ENCODE measurements around the gene KIF3C.
A peak's percentile ranks its signal among the peaks of the same experiment; 100 is the strongest.
"Not testable (repeated sequence)": the region's sequence is repeated elsewhere in the genome, so short reads cannot be mapped to it uniquely, and the experiment has no call there.

Gene KIF3C

DNA sequence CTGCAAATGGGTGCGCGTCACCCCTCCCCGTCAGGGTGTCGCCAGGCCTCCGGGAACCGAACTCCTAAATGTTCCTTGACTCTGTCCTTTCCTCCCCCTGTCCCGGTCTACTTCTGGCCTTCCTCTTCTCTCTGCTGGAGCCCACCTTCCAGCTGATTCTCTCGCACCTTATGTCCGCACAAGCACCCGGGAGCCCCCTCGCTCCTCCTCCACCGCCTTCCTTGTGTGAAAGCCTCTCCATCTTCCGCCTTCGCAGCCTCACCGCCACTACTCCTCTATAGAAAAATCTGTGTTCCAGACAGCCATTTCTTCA lies 627 bp upstream of the KIF3C start:
- peaks cover 11% of the 10 kb centered on the region for H3K4me1 Mint-ChIP-seq (ENCODE audit: low read depth)
- H3K27me3 Mint-ChIP-seq = no peaks in the 10 kb centered on the region
- no peaks in the 10 kb centered on the region for H3K9me3 Mint-ChIP-seq (ENCODE audit: low read depth)
- H3K27ac Mint-ChIP-seq = peak overlapping the region; percentile 46
- no peaks in the 10 kb centered on the region for H3K36me3 Mint-ChIP-seq
- peak overlapping the region; percentile 86 for H3K4me3 Mint-ChIP-seq

DNA sequence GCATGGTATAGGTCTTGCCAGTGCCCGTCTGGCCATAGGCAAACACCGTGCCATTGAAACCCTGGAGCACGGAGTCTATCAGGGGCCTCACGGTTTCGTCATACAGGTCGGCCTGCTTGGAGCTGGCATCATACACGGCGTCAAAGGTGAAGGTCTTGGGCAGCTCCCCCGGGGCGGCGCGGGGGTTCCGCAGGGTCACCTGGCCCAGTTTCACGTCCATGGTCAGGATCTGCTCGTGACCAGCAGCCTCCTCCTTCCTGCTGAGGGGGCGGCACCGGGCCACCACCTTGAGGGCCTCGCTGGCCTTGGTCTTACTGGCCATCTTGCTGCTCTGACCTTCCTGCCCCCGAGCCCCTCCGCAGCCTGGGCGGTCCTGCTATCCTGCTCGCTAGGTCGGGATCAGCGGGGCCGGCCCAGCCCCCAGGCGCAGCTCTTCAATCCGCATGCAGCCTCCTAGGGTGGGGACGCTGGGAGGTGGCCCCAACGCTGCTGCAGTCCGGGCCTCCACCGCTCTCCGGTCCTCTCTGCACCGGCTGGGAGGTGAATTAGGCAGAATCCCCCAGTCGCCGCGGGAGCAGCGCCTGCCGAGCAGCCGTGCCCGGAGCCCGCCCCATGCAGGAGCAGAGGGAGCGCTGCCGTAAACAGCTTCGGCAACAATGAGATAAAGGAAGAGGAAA lies 563 bp downstream of the KIF3C start:
- H3K9me3 Mint-ChIP-seq (ENCODE audit: low read depth) = no peaks in the 10 kb centered on the region
- peak overlapping the region; percentile 85 for H3K4me3 Mint-ChIP-seq
- H3K36me3 Mint-ChIP-seq = no peaks in the 10 kb centered on the region
- H3K27me3 Mint-ChIP-seq = no peaks in the 10 kb centered on the region
- no peak overlapping the region for H3K27ac Mint-ChIP-seq
- H3K4me1 Mint-ChIP-seq (ENCODE audit: low read depth) = peaks cover 15% of the 10 kb centered on the region

DNA sequence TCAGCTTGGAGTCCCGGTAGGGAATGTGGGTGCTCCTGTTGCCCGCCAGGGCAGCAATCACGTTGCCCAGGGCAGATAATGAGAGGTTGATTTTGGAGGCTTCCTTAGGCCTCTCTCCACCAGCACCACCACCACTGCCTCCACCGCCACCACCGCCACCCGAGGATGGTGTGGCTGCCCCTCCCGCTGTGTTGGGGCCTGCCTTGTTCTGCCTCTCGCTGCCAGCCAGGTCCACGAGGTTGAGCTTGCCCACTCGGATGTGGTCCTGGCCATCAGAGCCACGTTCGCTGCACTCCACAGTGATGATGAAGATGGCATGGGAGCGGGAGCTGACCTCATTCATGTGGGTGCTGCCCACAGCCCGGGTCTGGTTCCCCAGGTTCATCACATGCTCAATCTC lies 1.3 kb downstream of the KIF3C start:
- no peaks in the 10 kb centered on the region for H3K9me3 Mint-ChIP-seq (ENCODE audit: low read depth)
- no peaks in the 10 kb centered on the region for H3K27me3 Mint-ChIP-seq
- H3K27ac Mint-ChIP-seq = no peak overlapping the region
- H3K36me3 Mint-ChIP-seq = no peaks in the 10 kb centered on the region
- peak overlapping the region; percentile 85 for H3K4me3 Mint-ChIP-seq
- H3K4me1 Mint-ChIP-seq (ENCODE audit: low read depth) = peaks cover 15% of the 10 kb centered on the region

GRCh38 chr2:25980076-25980887 lies 2.0 kb downstream of the KIF3C start:
- Mint-ChIP-seq H3K36me3 (no peaks in the 10 kb centered on the region), H3K27ac (no peak overlapping the region), H3K4me3 (no peak overlapping the region), H3K4me1 (ENCODE audit: low read depth) (peaks cover 15% of the 10 kb centered on the region), H3K27me3 (no peaks in the 10 kb centered on the region), H3K9me3 (ENCODE audit: low read depth) (no peaks in the 10 kb centered on the region)

DNA sequence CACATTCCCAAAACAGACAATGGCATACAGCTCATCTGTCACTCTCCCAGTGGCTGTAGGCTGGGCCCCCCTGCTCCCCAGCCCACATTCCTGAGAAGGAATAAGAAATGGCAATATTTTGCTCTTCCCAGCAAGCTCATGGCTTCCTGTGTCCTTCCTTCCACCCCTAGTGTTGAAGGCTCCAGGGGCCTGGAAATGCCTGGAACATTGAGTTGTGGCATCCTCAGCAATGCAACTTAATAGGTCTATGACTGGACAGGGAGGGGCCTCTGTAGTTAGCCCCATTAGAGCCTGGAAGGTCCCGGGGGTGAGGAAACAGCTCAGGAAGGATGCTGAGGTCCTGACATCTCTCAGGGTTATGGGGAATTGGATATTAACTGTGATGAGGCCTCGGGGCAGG lies 3.3 kb downstream of the KIF3C start:
- Mint-ChIP-seq H3K36me3 (no peaks in the 10 kb centered on the region), H3K4me3 (no peak overlapping the region)

GRCh38 chr2:25977768-25978167 lies 4.5 kb downstream of the KIF3C start:
- H3K9me3 Mint-ChIP-seq (ENCODE audit: low read depth) = no peaks in the 10 kb centered on the region
- H3K4me1 Mint-ChIP-seq (ENCODE audit: low read depth) = peaks cover 15% of the 10 kb centered on the region
- H3K27me3 Mint-ChIP-seq = no peaks in the 10 kb centered on the region
- H3K36me3 Mint-ChIP-seq = no peaks in the 10 kb centered on the region
- H3K27ac Mint-ChIP-seq = no peak overlapping the region
- no peak overlapping the region for H3K4me3 Mint-ChIP-seq

More for the DNA sequence above, 3.3 kb downstream of the KIF3C start:
- H3K27me3 Mint-ChIP-seq = no peaks in the 10 kb centered on the region
- H3K27ac Mint-ChIP-seq = no peak overlapping the region
- H3K4me1 Mint-ChIP-seq (ENCODE audit: low read depth) = peaks cover 15% of the 10 kb centered on the region
- H3K9me3 Mint-ChIP-seq (ENCODE audit: low read depth) = no peaks in the 10 kb centered on the region

GRCh38 chr2:25976983-25977741 lies 5.1 kb downstream of the KIF3C start:
- no peaks in the 10 kb centered on the region for H3K36me3 Mint-ChIP-seq
- H3K9me3 Mint-ChIP-seq (ENCODE audit: low read depth) = no peaks in the 10 kb centered on the region
- H3K27me3 Mint-ChIP-seq = no peaks in the 10 kb centered on the region
- H3K4me1 Mint-ChIP-seq (ENCODE audit: low read depth) = peaks cover 15% of the 10 kb centered on the region
- no peak overlapping the region for H3K27ac Mint-ChIP-seq
- no peak overlapping the region for H3K4me3 Mint-ChIP-seq

DNA sequence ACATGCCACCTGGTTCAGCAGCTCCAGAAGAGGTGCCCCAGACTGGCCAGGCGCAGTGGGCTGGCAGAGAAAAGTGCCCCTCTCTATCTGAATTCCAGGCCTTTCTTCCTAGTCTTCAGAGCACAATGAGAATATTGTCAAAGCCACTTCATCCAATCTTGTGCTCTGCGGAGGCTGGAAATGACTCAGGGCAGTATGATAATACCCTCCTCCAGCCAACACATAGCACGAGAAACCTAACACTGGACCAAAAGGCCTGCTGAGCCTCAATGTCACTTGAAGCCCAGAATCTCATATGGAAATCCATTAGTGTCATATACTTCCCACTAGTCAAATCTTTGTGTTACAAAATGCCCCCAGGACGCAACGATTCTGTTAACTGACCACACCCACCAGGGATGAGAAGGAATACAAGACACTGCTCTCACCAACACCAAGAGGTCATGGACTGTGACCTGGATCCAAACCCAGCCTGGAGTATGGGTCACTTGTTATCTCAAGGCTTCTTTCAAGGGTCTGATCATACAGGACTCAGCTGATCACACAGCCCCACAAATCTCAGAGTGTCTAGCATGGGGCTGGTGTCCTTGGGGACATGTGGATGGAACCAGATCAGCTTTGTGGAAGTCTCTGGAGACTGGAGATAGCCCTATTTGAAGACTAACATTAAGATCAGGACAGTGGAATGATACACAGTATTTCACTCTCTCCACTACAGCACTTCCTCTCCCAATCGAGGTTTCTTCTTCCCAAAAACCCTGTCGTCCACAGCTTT lies 10.1 kb downstream of the KIF3C start:
- peaks cover 3% of the 10 kb centered on the region for H3K4me1 Mint-ChIP-seq (ENCODE audit: low read depth)
- H3K27me3 Mint-ChIP-seq = no peaks in the 10 kb centered on the region
- H3K27ac Mint-ChIP-seq = no peak overlapping the region
- no peaks in the 10 kb centered on the region for H3K9me3 Mint-ChIP-seq (ENCODE audit: low read depth)
- no peaks in the 10 kb centered on the region for H3K36me3 Mint-ChIP-seq
- H3K4me3 Mint-ChIP-seq = no peak overlapping the region

DNA sequence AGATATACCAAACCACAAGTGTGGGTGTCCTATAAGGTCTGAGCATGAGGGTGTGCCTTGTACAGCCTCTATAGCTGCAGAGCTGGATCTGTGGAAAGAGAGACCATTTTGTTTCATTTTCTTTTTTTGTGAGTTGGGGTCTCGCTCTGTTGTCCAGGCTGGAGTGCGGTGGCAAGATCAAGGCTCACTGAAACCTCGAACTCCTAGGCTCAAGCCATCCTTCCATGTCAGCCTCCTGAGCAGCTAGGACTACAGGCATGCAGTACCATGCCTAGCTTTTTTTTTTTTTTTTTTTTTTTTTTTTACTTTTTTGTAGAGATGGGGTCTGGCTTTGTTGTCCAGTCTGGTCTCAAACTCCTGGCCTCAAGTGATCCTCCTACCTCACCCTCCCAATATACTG lies 10.7 kb downstream of the KIF3C start:
- Mint-ChIP-seq H3K9me3 (ENCODE audit: low read depth) (no peaks in the 10 kb centered on the region), H3K4me3 (no peak overlapping the region), H3K36me3 (no peaks in the 10 kb centered on the region), H3K27me3 (no peaks in the 10 kb centered on the region), H3K27ac (no peak overlapping the region), H3K4me1 (ENCODE audit: low read depth) (no peaks in the 10 kb centered on the region)

DNA sequence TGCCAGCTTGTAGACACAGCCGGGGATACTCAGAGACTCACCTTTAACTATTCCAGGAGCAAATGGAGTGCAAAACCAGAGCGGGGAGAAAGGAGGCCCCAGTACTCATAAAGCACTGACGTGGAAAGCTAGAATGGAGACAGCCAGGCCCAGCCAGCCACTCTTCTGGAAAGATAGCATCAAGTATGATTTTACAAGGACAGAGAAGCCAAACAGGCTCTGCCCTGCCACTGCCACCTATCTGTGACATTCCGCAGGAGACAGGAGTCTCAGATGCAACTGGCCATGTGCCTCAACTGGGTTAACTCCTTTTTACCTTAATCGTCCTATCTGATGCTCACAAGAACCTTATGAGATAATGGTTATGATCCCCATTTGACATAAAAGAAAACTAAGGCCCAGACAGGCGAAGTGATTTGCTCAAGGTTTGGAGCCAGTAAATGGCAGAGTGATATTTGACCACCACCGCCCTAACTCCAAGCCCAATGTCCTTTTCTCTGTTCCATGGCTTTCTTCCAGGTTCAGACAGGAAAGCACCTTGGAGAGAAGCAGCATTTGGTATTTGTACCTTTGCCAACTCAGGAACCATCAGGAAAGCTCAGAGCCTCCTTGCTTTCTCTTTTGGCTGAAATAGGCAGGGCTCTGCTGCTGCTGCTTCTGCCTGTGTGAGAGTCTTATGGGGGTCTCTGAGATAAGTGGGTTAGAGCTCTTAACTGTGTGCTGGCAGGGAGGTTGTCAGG lies 15.6 kb downstream of the KIF3C start:
- Mint-ChIP-seq H3K36me3 (no peaks in the 10 kb centered on the region), H3K4me3 (no peak overlapping the region), H3K9me3 (ENCODE audit: low read depth) (no peaks in the 10 kb centered on the region), H3K27me3 (no peaks in the 10 kb centered on the region), H3K27ac (no peak overlapping the region), H3K4me1 (ENCODE audit: low read depth) (no peaks in the 10 kb centered on the region)

DNA sequence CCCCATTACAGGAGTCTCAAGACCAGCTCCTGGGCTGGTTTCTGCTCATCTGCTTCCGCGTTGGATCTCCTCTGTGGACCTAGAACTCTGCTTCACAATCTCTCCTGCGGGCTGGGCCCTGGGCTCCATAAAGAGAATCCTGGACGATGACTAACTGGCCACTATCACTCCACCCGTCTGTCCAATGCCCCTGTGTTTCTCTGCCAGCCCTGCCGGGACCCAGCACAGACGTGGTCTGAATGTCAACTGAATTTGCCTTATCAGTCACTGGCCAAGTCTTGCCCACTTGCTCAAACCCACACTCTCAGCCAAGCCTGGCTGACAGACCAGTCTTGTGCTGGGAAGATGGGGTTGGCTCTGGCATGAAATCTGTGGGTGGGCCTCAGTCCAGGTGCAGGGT lies 17.4 kb downstream of the KIF3C start:
- Mint-ChIP-seq H3K4me1 (ENCODE audit: low read depth) (peaks cover 8% of the 10 kb centered on the region), H3K27me3 (no peaks in the 10 kb centered on the region), H3K36me3 (no peaks in the 10 kb centered on the region), H3K27ac (no peak overlapping the region), H3K9me3 (ENCODE audit: low read depth) (no peaks in the 10 kb centered on the region), H3K4me3 (no peak overlapping the region)

DNA sequence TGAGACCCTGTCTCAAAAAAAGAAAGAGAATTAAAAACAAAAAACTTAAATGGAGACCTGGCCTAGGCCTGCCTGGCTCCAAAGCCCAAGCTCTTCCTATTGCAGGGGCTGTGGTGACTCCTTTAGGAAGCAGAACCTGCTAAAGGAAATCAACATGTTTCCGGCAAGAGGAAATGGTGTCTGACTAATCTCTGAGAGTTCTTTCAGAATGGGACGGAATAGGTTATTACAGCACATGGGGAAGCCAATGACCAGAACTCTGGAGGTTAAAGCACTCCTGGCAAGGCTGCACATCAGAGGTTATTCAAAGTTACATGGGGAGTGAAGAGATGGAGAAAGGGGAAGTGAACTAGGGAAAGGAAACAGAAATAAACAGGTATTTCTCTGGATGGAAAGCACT lies 21.4 kb downstream of the KIF3C start:
- Mint-ChIP-seq H3K36me3 (no peaks in the 10 kb centered on the region), H3K4me3 (no peak overlapping the region), H3K4me1 (ENCODE audit: low read depth) (peaks cover 8% of the 10 kb centered on the region), H3K27me3 (no peaks in the 10 kb centered on the region), H3K27ac (no peak overlapping the region), H3K9me3 (ENCODE audit: low read depth) (no peaks in the 10 kb centered on the region)

- H3K9me3 Mint-ChIP-seq (ENCODE audit: low read depth) = no peaks in the 10 kb centered on the region
- no peak overlapping the region for H3K4me3 Mint-ChIP-seq
- no peak overlapping the region for H3K27ac Mint-ChIP-seq
- H3K27me3 Mint-ChIP-seq = no peaks in the 10 kb centered on the region
- no peaks in the 10 kb centered on the region for H3K36me3 Mint-ChIP-seq
- H3K4me1 Mint-ChIP-seq (ENCODE audit: low read depth) = peaks cover 8% of the 10 kb centered on the region
These were observed 21.9 kb downstream of the KIF3C start for GRCh38 chr2:25960396-25960795.

DNA sequence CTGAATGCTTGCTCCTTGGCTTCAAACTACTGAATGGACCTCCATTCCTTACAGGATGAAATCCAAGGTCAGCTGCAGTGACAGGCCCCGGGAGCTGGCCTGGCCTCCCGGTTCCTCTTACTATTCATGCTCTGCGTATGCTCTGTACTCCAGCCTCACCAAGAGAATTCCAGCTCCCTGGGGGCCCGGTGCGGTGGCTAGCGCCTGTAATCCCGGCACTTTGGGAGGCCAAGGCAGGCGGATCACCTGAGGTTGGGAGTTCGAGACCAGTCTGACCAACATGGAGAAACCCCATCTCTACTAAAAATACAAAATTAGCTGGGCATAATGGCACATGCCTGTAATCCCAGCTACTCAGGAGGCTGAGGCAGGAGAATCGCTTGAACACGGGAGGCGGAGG lies 23.7 kb downstream of the KIF3C start:
- not testable (repeated sequence) for H3K9me3 Mint-ChIP-seq (ENCODE audit: low read depth); H3K36me3 Mint-ChIP-seq; H3K4me1 Mint-ChIP-seq (ENCODE audit: low read depth); H3K4me3 Mint-ChIP-seq; H3K27me3 Mint-ChIP-seq; H3K27ac Mint-ChIP-seq

All from activated naive CD8-positive, alpha-beta T cell (primary cell).